Transverse colon (tissue), 4 donors: ENCODE data around the gene EML6. TPM values are rescaled to one million over a fixed set of nuclear protein-coding genes. Genes with fewer than 3 reads are reported as not detected.
"Not testable (repeated sequence)": the region's sequence is repeated elsewhere in the genome, so short reads cannot be mapped to it uniquely, and the experiment has no call there.

ENCODE experiments used
- DNase-seq: peaks from one replicate; pipeline ENCODE4 v3.0.0-alpha.2; 2019
- H3K27ac ChIP-seq, 4 donors: fragments of 200-600 bp; sonication (generic); 2 replicates each; pipeline ENCODE4 v1.5.1; 2016 to 2018; ENCODE audit warnings: inconsistent platforms in 4 of 4
- H3K27me3 ChIP-seq: fragments of 200-600 bp; sonication (generic); 2 replicates; pipeline ENCODE4 v1.5.1; 2017; ENCODE audit warnings: inconsistent platforms
- H3K36me3 ChIP-seq, 4 donors: fragments of 200-600 bp; sonication (generic); 2 replicates each; pipeline ENCODE4 v1.5.1; 2017 to 2019; ENCODE audit warnings: inconsistent platforms in 4 of 4
- H3K4me1 ChIP-seq, 4 donors: fragments of 200-600 bp; sonication (generic); 2 replicates each; pipeline ENCODE4 v1.5.1; 2017 to 2020; ENCODE audit warnings: inconsistent platforms in 4 of 4
- H3K4me3 ChIP-seq, 4 donors: fragments of 200-600 bp; sonication (generic); 1 replicate in 1 of 4; 2 replicates in 3 of 4; pipeline versions ENCODE4 v1.5.1 to v1.6.1; 2017 to 2019; ENCODE audit warnings: inconsistent platforms in 4 of 4
- H3K9me3 ChIP-seq, 2 donors: fragments of 200-600 bp; sonication (generic); 2 replicates each; pipeline ENCODE4 v1.5.1; 2017 to 2019; ENCODE audit warnings: inconsistent platforms in 2 of 2
- CTCF ChIP-seq, 5 experiments: fragments of 200-600 bp in 3 of 5; fragments of 450-650 bp in 2 of 5; sonication (generic) in 3 of 5; IDR thresholded peaks; 1 replicate in 2 of 5; 2 replicates in 3 of 5; pipeline ENCODE4 v1.5.1; 2016 to 2017; ENCODE audit warnings: antibody characterized with exemption in 5 of 5, inconsistent platforms in 3 of 5, mild to moderate bottlenecking in 2 of 5, moderate library complexity in 1 of 5
- EP300 ChIP-seq: sonication (generic); formaldehyde crosslinking; IDR thresholded peaks from one replicate; pipeline ENCODE4 v1.6.1; 2017; ENCODE audit warnings: antibody characterized with exemption, low read depth
- POLR2A ChIP-seq: fragments of 450-650 bp; IDR thresholded peaks from one replicate; pipeline ENCODE4 v1.6.1; 2016; ENCODE audit warnings: antibody characterized with exemption, mild to moderate bottlenecking, moderate library complexity
- POLR2AphosphoS5 ChIP-seq, 3 donors: sonication (generic); formaldehyde crosslinking; IDR thresholded peaks; one replicate each; pipeline ENCODE4 v1.6.1; 2016; ENCODE audit warnings: antibody characterized with exemption in 3 of 3
- WGBS, 2 donors: methylation state at CpG; one replicate each; pipeline ENCODE4 v1.1.5; 2018; ENCODE audit warnings: low coverage in 1 of 2; 5-methylcytosine and 5-hydroxymethylcytosine counted together
- in situ Hi-C, 4 donors: fragments of 200-750 bp; cut with MboI; loops; one replicate each; pipeline versions ENCODE4 v1.15.0 to v1.15.1; 2017; ENCODE audit warnings: low sequenced_read_pairs in 3 of 4, low pct_ligation_motif_present in 1 of 4, low pct_unique_long_range_greater_than_20kb in 1 of 4
- intact Hi-C: fragments of 100-400 bp; cut with DNase I; formaldehyde crosslinking; loops from one replicate; pipeline ENCODE4 v1.15.1; 2023; ENCODE audit warnings: low total_unique reads
- total RNA-seq, 4 donors: library from RNA; depleted of rRNA; stranded (reverse); fragments of >200 nt; gene quantifications; one replicate each; pipeline ENCODE4 v1.1.0, GENCODE V29; 2016

EML6 gene
- total RNA-seq, 4 donors from 2014 or later, result 1.5 to 8.2 (median 3.4) TPM

DNA sequence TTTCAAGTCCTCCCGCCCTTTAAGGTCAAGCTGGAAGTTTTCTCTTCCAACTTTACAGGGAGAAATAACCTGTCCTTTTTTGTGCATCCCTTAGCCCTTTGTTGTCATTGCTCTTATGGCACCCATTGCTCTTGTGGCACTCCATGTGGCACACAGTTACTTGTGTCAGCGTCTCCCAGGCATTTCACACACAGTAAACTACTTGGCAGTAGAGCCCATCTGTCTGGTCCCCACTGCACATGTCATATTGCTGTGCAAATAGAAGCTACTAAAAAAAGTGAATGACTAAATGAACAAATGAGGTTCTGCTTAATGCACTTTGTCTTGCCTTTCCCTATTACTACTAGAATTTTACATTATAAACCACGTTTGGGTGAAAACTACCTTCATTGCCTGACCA is 149.3 kb downstream of the EML6 start:
- intact Hi-C loops, result no loop called here
- Histone ChIP-seq H3K4me1 (peaks cover 0 to 10% (median 3%) of the 10 kb centered on the region in 4 donors), H3K27me3 (no peaks in the 10 kb centered on the region), H3K36me3 (no peaks in the 10 kb centered on the region), H3K9me3 (no peaks in the 10 kb centered on the region), H3K27ac (no peak overlapping the region), H3K4me3 (no peak overlapping the region)
- in situ Hi-C loops, result no loop called here
- TF ChIP-seq CTCF (IDR thresholded peaks at IDR 0.05), result no peak
- DNase-seq, result no peak
- WGBS, 2 donors, result 64 to 71% methylated on average over 2 to 3 of the region's 3 CpGs

GRCh38 chr2:54873236-54873635 is 149.8 kb downstream of the EML6 start:
- in situ Hi-C loops, intact Hi-C loops, H3K4me1 ChIP-seq, H3K4me3 ChIP-seq, H3K27me3 ChIP-seq, H3K36me3 ChIP-seq, H3K9me3 ChIP-seq, H3K27ac ChIP-seq: not testable (repeated sequence)
- WGBS, 2 donors, result 50 to 63% methylated on average over 3 of the region's 3 CpGs
- TF ChIP-seq POLR2AphosphoS5 (IDR thresholded peaks at IDR 0.05), result peak in 2 of 3 donors; percentile 22 to 53
- DNase-seq, result peak; percentile 14

GRCh38 chr2:54876764-54877163 is 153.3 kb downstream of the EML6 start:
- TF ChIP-seq POLR2A, result no peak
- no peak for TF ChIP-seq CTCF (IDR thresholded peaks at IDR 0.05)
- no peak for TF ChIP-seq POLR2AphosphoS5 (IDR thresholded peaks at IDR 0.05)
- no peak for TF ChIP-seq EP300
- Histone ChIP-seq H3K27me3 (no peaks in the 10 kb centered on the region), H3K36me3 (no peaks in the 10 kb centered on the region), H3K27ac (no peak overlapping the region), H3K9me3 (no peaks in the 10 kb centered on the region), H3K4me3 (no peak overlapping the region), H3K4me1 (peaks cover 0 to 24% (median 10%) of the 10 kb centered on the region in 4 donors)
- WGBS, 2 donors, result 100% methylated on average over 1 of the region's 1 CpG
- DNase-seq, result no peak
- intact Hi-C loops, result no loop called here
- in situ Hi-C loops, result loop anchor here in 1 of 4 donors (25.0 kb wide), 1 partner anchor 286 kb away; no protein-coding TSS in a partner anchor

DNA sequence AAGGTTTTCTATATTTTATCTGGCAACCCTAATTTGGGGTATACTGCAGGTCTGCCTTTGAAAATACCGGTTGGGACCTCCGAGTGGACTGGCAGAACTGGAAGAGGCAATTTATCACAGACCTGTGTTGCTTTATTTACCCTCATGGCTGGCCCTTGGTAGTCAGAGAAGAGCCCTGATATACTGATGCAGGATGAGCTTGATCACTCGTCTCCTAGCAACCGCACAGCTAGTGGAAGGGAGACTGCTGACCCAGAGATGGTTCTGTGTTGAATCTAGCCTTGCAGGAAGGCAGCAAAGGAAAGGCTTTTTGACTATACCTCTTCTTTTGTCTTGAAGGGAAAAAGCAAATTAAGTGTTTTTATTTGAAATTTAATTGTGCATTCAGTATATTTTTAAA is 154.7 kb downstream of the EML6 start:
- DNase-seq, result no peak
- in situ Hi-C loops, result loop anchor here in 1 of 4 donors (25.0 kb wide), 1 partner anchor 284 kb away; no protein-coding TSS in a partner anchor

More for the DNA sequence above, 154.7 kb downstream of the EML6 start:
- no peaks in the 10 kb centered on the region for H3K36me3 ChIP-seq
- intact Hi-C loops, result no loop called here
- H3K27me3 ChIP-seq, result no peaks in the 10 kb centered on the region
- TF ChIP-seq EP300, result no peak
- no peak for TF ChIP-seq POLR2A
- TF ChIP-seq CTCF (IDR thresholded peaks at IDR 0.05), result no peak
- no peak for TF ChIP-seq POLR2AphosphoS5 (IDR thresholded peaks at IDR 0.05)
- H3K4me1 ChIP-seq, result peaks cover 0 to 14% (median 7%) of the 10 kb centered on the region in 4 donors
- H3K4me3 ChIP-seq, result no peak overlapping the region
- WGBS, 2 donors, result 93 to 100% methylated on average over 4 of the region's 4 CpGs
- no peaks in the 10 kb centered on the region for H3K9me3 ChIP-seq
- no peak overlapping the region for H3K27ac ChIP-seq
